ENCODE results near the gene AMOTL1.
"Not testable (repeated sequence)": the region's sequence is repeated elsewhere in the genome, so short reads cannot be mapped to it uniquely, and the experiment has no call there.

Gene AMOTL1

DNA sequence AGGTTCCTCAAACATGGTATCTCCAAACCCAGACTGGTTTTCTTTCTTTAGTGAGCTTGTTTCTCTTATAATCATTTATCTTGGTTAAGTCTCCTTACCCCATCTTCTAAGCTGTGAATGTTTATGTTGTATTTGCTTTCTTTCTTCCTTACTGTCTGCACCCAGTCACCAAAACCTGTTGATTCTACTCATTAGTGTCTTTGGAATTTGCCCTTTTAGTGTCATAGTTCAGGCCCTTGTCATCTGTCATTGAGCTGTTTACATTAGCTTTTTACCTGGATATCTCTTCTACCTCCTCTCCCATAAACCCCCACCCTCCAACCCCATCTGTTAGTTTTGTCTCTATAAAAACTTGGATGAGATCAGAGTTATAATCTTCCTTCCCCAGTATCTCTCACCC is 59.9 kb downstream of the AMOTL1 start:
- no peak for DNase-seq

GRCh38 chr11:94830722-94831510 is 62.8 kb downstream of the AMOTL1 start:
- DNase-seq: no peak

- DNase-seq: no peak
Observed at GRCh38 chr11:94831529-94831928, 63.4 kb downstream of the AMOTL1 start.

DNA sequence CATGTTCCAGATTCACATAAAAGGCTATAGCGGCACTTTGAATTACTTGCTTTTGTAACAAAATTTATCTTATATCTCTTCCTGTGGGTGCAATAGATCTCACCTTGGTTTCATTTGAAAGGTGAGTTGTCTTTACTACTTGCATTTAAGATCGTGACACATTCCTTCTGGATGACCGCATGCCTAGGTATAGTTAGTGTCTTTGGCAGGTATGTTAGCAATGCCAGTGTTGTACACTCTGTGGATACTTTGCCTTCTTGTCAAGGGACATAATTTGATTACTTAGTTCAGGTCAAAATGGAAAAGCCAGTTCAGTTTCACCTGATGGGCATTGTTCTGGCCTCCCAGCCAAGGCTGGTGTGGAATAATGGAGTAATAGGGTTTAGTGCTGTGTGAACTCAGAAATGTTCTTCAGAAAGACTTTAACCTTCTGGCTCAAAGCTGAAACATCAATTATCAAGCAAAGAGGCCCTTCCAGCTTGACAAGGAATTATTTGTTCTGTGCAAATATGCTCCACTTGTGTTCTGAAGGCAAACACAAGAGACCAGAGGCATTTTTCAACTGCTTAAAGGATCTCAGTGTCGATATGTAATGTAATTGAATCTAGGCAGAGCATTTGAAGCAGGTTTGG is 64.6 kb downstream of the AMOTL1 start:
- no peak for DNase-seq

DNA sequence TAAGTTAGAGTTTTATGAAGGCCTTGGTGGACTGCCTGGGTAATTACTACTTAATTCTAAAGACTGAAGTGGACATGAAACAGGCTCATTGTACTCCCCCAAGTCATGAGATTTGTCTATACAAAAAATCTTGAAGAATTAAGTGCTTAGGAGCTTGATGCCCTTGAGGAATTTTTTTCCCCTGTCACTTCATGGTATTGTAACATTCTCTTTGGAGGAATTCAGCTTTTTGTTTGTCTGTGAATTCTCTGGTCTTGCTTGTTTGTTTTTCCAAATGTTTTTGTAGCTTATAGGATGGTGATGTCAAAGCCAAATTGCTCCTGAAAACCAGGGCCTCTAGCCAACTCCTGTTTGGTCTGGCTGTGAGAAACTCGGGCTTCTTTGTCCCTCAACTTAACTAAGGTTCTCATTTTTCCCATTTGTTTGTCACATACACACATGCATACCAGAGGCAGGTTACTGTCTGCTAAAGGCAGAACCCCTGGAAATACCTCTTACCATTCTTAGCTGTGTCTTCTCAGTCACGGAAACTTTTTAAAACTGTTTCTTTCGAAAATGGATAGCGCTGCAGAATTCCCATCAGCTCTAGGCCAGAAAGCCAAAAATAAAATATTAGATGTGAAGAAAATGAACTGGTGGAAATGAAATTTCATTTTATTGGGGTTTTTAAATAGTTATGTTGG is 66.9 kb downstream of the AMOTL1 start:
- no peak for DNase-seq

DNA sequence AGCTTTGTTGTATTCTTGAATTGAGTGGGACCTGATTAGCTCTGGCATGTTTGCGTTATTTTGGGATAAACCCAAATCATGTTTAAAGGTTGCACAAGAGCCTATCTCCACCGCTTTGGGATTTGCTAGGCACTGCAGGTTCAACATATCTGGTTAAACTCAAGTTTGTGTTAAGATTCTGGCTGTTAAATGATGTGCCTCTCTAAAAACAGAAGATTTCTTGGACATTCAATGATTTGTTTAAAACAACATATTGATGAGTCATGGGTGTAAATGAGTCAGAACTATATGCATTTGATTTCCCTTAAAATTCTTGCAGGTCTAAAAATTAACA is 67.4 kb downstream of the AMOTL1 start:
- no peak for DNase-seq

DNA sequence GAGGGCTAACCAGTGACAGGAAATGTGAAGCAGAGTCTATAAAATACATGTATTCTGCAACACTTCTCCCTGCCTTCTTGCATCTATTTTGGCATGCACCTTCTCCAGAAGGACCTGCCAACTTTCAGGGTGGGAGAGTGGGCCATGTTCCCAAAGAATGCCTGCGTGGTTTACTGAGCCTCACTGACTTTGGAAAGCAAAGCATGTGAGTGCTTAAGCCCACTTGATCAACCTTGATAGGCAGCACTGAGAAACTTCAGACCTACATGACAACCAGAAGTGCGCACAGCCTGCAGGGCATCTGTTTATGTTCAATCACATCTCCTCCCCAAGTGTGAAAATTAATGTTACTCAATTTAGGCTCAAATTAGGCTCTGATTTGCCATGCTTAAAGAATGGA is 69.2 kb downstream of the AMOTL1 start:
- no peak for DNase-seq

DNA sequence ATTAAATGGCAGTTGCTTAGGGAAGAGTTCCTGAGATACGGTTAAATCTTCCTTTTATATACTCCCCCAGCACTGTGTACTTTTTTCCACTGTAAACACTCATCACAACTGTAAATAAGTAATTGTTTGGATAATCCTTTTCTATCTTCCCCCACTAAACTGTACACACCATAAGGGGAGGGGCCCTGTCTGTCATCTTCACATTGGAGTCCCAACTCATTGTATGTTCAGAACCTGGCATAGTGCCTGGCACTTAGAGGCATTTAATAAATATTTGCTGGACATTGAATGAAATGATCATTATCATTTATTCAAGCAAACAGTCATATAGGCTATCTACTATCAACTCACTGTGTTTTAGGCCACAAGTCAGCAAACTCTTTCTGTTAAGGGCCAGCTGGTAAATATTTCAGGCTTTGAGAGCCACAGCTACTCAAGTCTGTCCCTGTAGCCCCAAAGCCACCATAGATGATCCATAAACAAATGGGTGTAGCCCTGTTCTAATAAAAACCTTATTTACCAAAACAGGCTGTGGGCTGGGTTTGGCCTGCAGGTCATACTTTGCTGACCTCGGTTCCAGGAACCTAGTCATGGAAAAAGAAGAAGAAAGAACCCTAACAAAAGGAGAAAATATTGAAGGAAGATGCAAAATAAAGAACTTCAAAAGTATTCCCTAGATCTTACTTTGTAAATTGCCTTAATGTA is 70.0 kb downstream of the AMOTL1 start:
- DNase-seq: no peak

DNA sequence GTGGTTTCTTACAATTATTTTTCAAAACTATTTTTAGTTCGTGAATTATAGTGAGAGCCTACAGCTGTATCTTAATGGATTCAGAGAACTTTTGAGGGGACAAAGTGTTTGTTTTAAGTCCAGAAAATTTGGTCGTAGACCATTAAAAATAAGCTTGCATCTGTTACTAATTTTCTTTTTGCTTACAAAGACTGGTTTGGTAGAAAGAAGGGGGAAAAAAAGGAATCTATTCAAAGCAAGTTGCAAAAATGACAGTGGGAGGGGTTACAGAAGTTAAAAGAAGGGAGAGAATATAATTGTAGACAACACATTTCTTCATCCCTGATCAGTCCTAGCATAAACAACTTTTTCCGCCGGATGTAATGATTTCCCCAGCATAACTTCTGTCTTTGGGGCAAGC is 72.1 kb downstream of the AMOTL1 start:
- no peak for DNase-seq

DNA sequence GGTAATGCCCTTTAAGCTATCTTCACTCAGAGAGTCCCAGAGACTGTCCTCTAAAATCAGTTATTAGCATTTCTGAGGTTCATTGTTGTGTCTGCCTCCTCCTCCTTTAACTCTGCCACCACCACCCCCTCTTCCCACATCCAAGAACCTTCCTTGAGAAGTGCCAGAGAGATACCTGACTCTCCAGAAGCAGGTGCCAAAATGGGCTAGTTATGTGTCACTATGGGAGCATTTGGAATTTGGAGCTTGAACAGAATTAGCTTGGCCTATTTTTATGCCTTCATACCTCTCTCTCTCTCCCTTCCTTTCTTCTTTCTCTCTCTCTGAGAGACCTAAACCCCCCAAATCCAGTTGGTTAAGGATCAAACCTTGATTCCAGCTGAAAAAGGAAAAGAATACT is 75.9 kb downstream of the AMOTL1 start:
- no peak for DNase-seq

DNA sequence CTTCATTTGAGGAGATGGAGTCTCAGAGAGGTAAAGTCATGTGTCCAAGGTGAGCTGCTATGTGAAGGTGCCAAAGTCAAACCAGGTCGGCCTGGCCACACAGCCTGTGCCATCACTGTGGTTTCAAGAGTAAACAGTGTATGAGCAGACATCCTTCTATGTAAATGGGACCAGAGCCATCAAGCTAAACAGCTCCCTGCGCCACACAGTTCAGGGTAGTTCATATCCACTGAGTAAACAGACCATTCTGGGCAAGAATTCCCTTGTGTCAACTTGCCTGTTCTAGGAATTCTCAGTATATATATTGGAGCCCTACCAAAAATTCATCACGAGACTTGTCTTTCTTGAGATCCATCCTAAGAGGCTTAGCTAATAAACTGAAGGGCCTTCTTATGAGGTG is 77.5 kb downstream of the AMOTL1 start:
- no peak for DNase-seq

DNA sequence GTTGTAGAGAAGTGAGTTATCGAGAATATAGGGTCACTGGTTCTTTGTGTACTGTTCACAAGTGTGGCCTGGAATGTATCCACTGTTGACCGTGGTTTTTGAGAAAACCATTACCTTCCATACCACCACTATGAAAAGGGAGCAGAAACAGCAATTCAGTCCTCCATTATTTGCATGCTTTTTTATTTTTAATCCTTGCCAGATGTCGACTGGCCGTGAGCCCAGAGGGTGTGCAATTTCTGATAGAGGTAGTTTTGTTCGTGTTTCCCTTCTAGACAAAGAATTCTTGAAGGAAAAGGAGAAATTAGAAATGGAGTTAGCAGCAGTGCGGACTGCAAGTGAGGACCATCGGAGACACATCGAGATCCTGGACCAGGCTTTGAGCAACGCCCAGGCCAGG is 81.7 kb downstream of the AMOTL1 start:
- peak; percentile 77 for DNase-seq

GRCh38 chr11:94851864-94852636 is 83.9 kb downstream of the AMOTL1 start:
- DNase-seq: no peak

- not testable (repeated sequence) for DNase-seq
Observed at GRCh38 chr11:94853288-94853687, 85.1 kb downstream of the AMOTL1 start.

GRCh38 chr11:94853836-94854235 is 85.7 kb downstream of the AMOTL1 start:
- DNase-seq: no peak

DNA sequence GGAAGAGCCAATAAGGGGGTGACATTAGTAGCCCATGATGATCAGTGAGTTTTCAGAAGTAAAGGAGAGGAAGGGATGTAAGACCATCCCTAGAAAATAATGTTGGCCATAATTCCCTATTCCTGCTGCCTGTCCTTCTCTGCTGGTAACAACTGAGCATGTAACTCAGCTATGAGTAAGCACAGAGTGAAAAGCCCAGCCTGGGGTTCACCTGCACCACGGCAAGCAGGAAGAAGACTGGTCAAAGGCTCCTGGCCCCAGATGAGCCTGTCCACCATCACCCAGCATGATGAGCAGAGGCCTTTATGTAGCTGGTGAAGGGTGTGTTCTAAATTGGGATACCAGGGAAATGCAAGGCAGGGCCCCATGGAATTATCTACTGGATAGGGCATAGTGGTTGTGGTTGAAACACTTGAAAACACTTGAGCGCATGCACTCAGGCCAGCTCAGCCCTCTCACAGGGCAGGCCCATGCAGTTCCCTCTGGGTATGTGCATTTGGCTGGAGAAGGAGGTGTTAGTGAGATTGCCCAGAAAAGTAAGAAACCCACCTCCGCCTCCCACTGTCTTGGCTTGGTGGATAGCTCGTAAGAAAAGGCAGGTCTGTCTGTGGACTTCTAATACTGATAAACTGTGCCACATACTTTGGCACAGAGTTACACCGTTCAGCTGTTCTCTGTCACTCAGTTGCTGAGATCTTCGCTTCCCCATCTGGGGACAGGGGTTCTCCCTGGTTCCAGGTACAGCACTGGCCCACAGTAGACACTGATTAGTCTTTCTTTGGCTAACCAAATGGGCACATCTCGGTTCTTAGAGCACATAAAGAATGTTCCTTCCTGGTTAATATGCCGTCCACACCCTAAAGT is 86.8 kb downstream of the AMOTL1 start:
- no peak for DNase-seq

GRCh38 chr11:94855666-94856065 is 87.5 kb downstream of the AMOTL1 start:
- DNase-seq: no peak

DNA sequence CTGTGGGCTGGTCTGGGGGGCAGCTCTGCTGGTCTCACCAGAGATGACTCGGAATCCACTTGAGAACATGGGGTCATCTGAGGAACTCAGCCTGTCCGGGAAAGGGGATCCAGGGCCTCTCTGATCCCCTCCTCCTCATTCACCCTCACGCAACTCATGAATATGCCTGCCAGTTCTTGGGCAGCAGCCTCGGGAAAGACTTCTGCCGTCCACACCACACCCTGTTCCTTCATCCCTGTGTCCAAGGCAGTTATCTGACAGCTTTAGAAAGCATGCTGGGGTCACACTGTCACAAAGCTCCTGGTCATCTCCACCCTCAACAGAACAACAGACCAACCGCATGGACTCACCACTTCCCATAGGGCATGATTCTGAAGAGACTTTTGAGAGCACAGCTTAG is 88.3 kb downstream of the AMOTL1 start:
- no peak for DNase-seq

- no peak for DNase-seq
Observed at GRCh38 chr11:94857337-94857736, 89.2 kb downstream of the AMOTL1 start.

GRCh38 chr11:94858012-94858705 is 90.0 kb downstream of the AMOTL1 start:
- DNase-seq: no peak

DNA sequence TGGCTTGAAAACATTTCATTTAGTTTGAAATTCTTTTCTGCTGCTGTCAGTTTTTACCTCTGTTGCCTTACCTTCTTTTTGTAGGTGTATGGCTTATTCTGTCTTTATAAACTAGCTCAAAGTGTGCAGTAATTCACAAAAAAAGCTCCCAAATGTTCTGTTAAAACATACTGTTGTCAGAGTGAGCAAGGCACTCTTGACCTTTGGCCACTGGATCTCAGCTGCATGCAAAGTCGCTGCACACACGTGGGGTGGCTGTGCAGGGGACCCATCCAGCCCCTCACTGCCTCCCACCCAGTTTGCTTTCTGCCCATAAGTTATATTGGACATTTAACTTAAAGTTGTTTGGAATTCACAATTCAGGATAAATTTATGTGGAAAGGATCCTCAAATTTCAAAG is 92.2 kb downstream of the AMOTL1 start:
- DNase-seq: no peak
